Left ventricle myocardium inferior (tissue), 1 donor: ENCODE results near the gene ABHD16A. TPM values are rescaled to one million over a fixed set of nuclear protein-coding genes. Genes with fewer than 3 reads are reported as not detected.
A peak's percentile ranks its signal among the peaks of the same experiment; 100 is the strongest.

Experiments used
- DNase-seq: peaks from one replicate; pipeline ENCODE4 v3.0.0-alpha.2; 2020
- H3K27ac ChIP-seq: fragments of 200-600 bp; replicated peaks from 2 replicates; pipeline ENCODE4 v1.8.0; 2021
- H3K27me3 ChIP-seq: fragments of 200-600 bp; 2 replicates; pipeline ENCODE4 v1.8.0; 2021; ENCODE audit warnings: low read depth
- H3K36me3 ChIP-seq: fragments of 200-600 bp; 2 replicates; pipeline ENCODE4 v1.8.0; 2021
- H3K4me1 ChIP-seq: fragments of 200-600 bp; 2 replicates; pipeline ENCODE4 v1.8.0; 2021
- H3K4me3 ChIP-seq: fragments of 200-600 bp; 2 replicates; pipeline ENCODE4 v1.8.0; 2021; ENCODE audit warnings: mild to moderate bottlenecking, moderate library complexity
- H3K9me3 ChIP-seq: fragments of 200-600 bp; replicated peaks from 2 replicates; pipeline ENCODE4 v1.8.0; 2021
- intact Hi-C: fragments of 100-400 bp; cut with micrococcal nuclease; formaldehyde crosslinking; loops from one replicate; pipeline ENCODE4 v1.11.0; 2022
- total RNA-seq: library from RNA; stranded (reverse); fragmentation: NEBNext Ultra II Directional; extraction: Animal tissue kit (Norgen Biotek cat#: 25700); gene quantifications from one replicate; pipeline ENCODE4 v1.2.1, GENCODE V29; 2021
- TF ChIP-seq, protein P1 (sequence below): fragments of 200-600 bp; IDR thresholded peaks from 2 replicates; pipeline ENCODE4 v1.8.0; 2021; ENCODE audit warnings: antibody characterized with exemption, mild to moderate bottlenecking, borderline replicate concordance
- donor health status: DM: no; HTN: yes; CAD: no; lungs with severe emphysema.

ABHD16A gene
- total RNA-seq, 1 donor from 2014 or later, result 29.6 TPM

DNA sequence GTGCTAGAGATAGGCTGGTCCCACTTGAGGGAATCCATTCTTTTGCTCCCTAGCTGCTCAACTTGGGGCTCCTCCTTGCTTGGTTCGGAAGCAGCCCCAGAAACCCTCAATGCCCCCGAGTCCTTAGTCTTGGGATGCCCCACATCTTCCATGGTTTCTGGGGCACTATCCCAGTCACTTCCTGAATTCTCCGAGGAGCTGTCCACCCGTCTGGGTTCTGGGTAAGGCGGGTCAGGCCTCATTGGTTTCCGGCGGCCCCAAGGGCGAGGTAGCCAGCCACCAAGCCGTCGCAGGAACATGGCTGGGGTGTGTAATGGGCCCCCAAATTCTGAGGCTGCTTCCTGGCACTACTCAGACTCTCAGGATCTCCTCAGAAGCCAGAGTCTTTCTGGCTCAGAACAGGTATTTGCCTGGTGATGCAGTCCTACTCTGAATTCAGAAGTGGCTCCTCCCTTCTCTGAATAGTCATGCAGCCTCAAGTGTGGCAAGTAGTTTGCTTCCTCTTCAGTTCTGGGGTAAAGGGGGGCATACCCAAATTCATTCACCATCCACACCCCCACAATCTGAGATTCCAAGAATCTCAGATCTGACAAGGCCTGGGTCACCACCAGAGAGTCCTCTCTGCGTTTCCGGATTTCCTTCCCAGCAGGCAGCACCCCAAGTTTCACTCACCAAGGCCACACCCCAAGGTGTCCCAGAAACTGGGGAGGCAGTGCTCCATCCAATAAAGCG lies 43.3 kb downstream of the ABHD16A start:
- H3K9me3 ChIP-seq, result no peaks in the 10 kb centered on the region
- H3K4me3 ChIP-seq, result peak overlapping the region; percentile 90
- H3K27me3 ChIP-seq, result no peaks in the 10 kb centered on the region
- DNase-seq, result no peak
- peak overlapping the region; percentile 95 for H3K27ac ChIP-seq
- H3K4me1 ChIP-seq, result peaks cover 75% of the 10 kb centered on the region
- intact Hi-C loops, result no loop called here
- TF ChIP-seq, protein P1, sequence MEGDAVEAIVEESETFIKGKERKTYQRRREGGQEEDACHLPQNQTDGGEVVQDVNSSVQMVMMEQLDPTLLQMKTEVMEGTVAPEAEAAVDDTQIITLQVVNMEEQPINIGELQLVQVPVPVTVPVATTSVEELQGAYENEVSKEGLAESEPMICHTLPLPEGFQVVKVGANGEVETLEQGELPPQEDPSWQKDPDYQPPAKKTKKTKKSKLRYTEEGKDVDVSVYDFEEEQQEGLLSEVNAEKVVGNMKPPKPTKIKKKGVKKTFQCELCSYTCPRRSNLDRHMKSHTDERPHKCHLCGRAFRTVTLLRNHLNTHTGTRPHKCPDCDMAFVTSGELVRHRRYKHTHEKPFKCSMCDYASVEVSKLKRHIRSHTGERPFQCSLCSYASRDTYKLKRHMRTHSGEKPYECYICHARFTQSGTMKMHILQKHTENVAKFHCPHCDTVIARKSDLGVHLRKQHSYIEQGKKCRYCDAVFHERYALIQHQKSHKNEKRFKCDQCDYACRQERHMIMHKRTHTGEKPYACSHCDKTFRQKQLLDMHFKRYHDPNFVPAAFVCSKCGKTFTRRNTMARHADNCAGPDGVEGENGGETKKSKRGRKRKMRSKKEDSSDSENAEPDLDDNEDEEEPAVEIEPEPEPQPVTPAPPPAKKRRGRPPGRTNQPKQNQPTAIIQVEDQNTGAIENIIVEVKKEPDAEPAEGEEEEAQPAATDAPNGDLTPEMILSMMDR, result no peak
- H3K36me3 ChIP-seq, result peaks cover 37% of the 10 kb centered on the region

DNA sequence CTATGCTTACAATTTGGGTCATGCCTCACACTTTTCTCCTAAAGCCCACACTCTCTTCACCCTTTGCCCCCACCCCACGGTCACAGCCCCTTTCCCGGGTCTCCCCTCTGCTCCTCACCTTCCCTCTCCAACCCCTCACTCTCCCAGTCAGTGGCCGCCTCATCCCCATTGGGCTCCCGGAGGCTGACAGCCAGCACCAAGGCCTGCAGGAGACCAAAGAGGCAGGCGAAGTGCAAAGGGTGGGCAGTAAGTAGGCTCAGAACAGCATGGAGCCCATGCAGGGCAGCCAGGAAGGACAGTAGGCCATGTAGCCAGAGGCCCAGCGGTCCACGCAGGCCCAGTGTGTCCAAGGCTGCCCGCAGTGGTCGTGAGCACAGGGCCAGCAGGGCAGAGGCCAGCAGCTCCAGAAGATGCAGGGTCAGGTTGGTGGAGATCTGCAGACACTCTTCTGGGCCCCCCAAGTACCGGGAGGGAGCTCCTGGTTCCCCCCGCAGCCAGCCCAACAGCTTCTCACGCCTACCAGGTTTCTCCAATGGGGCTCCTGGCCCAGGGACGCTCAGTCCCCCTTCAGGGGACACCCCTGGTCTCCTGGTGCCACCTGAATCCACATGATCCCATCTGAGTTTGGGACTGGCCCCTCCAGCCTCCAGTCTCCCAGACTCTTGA lies 44.0 kb downstream of the ABHD16A start:
- peaks cover 37% of the 10 kb centered on the region for H3K36me3 ChIP-seq
- no peak for DNase-seq
- no peaks in the 10 kb centered on the region for H3K27me3 ChIP-seq
- H3K9me3 ChIP-seq, result no peaks in the 10 kb centered on the region
- peak overlapping the region; percentile 95 for H3K27ac ChIP-seq
- TF ChIP-seq, protein P1, result no peak
- peaks cover 70% of the 10 kb centered on the region for H3K4me1 ChIP-seq
- intact Hi-C loops, result no loop called here
- H3K4me3 ChIP-seq, result peak overlapping the region; percentile 90

DNA sequence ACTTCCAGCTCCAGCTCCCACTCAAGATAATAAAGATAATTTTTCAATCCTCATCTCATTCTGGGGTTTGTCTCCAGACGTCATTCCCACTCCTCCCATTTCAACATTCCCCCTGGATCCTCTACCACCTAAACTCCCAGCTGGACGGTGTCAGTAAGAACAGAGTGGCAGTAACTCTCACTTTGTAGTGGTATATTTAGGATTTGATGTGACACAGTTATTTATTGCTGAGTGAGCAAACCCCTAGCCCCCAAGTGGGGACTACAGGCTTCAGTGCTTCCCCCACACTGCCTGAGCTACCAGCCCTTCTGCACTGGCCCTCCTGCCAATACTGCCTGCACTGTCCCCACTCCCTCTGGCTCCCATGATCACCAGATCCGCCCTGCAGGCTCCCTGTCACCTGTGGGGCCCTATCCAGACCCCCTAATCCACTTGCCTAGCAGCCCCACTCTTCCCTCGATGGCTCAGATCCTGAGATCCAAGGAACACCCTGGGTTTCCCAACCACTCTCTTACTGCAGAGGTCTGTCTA lies 44.9 kb downstream of the ABHD16A start:
- peak overlapping the region; percentile 4 for H3K27ac ChIP-seq

DNA sequence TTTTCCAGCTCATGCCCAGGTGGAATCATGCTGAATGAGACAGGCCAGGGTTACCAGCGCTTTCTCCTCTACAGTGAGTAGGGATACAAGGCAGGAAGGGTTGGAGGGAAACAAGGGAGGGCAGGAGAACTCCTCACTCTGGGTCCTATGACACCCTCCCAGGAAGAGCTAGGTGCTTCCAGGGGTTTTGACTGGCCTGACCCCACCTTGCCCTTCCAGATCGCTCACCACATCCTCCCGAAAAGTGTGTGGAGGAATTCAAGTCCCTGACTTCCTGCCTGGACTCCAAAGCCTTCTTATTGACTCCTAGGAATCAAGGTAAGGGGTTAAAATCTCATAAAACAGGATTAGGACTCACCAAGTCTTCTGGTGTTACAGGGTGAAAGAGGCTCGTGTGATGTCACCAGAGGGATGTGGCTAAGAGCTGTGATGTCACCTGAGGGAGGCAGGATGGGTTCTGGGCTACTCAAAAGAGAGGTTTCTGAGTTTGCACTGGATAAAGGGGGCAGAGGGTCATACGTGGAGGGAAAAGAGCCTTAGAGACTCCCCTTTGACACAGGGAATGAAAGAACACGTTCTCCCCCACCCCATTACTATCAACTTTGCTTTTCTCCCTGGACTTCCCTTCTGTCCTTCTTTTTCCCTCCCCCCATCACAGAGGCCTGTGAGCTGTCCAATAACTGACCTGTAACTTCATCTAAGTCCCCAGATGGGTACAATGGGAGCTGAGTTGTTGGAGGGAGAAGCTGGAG lies 45.5 kb downstream of the ABHD16A start:
- H3K4me1 ChIP-seq, result peaks cover 64% of the 10 kb centered on the region
- DNase-seq, result no peak
- no peaks in the 10 kb centered on the region for H3K9me3 ChIP-seq
- no peaks in the 10 kb centered on the region for H3K27me3 ChIP-seq
- peaks cover 34% of the 10 kb centered on the region for H3K36me3 ChIP-seq
- TF ChIP-seq, protein P1, result no peak
- H3K4me3 ChIP-seq, result no peak overlapping the region
- no peak overlapping the region for H3K27ac ChIP-seq
- intact Hi-C loops, result no loop called here

More for the DNA sequence above, 44.9 kb downstream of the ABHD16A start:
- TF ChIP-seq, protein P1, result no peak
- no peak for DNase-seq
- H3K4me3 ChIP-seq, result peak overlapping the region; percentile 90
- H3K9me3 ChIP-seq, result no peaks in the 10 kb centered on the region
- H3K27me3 ChIP-seq, result no peaks in the 10 kb centered on the region
- peaks cover 37% of the 10 kb centered on the region for H3K36me3 ChIP-seq
- H3K4me1 ChIP-seq, result peaks cover 67% of the 10 kb centered on the region
- intact Hi-C loops, result no loop called here
